Parathyroid adenoma (tissue), 2 donors: ENCODE measurements around the gene HELLS.
A peak's percentile ranks its signal among the peaks of the same experiment; 100 is the strongest.
"Not testable (repeated sequence)": the region's sequence is repeated elsewhere in the genome, so short reads cannot be mapped to it uniquely, and the experiment has no call there.

Experiments
- H2AFZ ChIP-seq: fragments of 300-600 bp; sonication (generic); one replicate; pipeline ENCODE4 v1.7.0; 2017; ENCODE audit warnings: antibody characterized with exemption, mild to moderate bottlenecking
- H3K27ac ChIP-seq: fragments of 300-600 bp; sonication (generic); one replicate; pipeline ENCODE4 v1.7.0; 2017
- H3K27me3 ChIP-seq: fragments of 300-600 bp; sonication (generic); one replicate; pipeline ENCODE4 v1.7.0; 2017; ENCODE audit warnings: low read length; ENCODE audit not compliant: control insufficient read depth, insufficient read depth
- H3K36me3 ChIP-seq: fragments of 300-600 bp; sonication (generic); one replicate; pipeline ENCODE4 v1.7.0; 2017; ENCODE audit warnings: low read length; ENCODE audit not compliant: control insufficient read depth, insufficient read depth
- H3K4me1 ChIP-seq: fragments of 300-600 bp; sonication (generic); one replicate; pipeline ENCODE4 v1.7.0; 2017; ENCODE audit warnings: control low read depth
- H3K4me2 ChIP-seq: fragments of 300-600 bp; sonication (generic); one replicate; pipeline ENCODE4 v1.7.0; 2017; ENCODE audit warnings: low read length
- H3K4me3 ChIP-seq: fragments of 300-600 bp; sonication (generic); one replicate; pipeline ENCODE4 v1.7.0; 2017; ENCODE audit warnings: low read depth, low read length
- H3K79me2 ChIP-seq: fragments of 300-600 bp; sonication (generic); one replicate; pipeline ENCODE4 v1.7.0; 2017; ENCODE audit warnings: control low read depth
- H3K9ac ChIP-seq: fragments of 300-600 bp; sonication (generic); one replicate; pipeline ENCODE4 v1.7.0; 2017; ENCODE audit warnings: mild to moderate bottlenecking
- H3K9me3 ChIP-seq: fragments of 300-600 bp; sonication (generic); one replicate; pipeline ENCODE4 v1.7.0; 2017; ENCODE audit warnings: low read length; ENCODE audit not compliant: control insufficient read depth
- CTCF ChIP-seq: fragments of 300-600 bp; sonication (generic); IDR thresholded peaks from one replicate; pipeline ENCODE4 v1.7.0; 2017; ENCODE audit warnings: antibody characterized with exemption, mild to moderate bottlenecking
- donor health status: primary hyperparathyroidism.

The HELLS gene

GRCh38 chr10:94546049-94546900 is 687 bp downstream of the HELLS start:
- Histone ChIP-seq H3K4me1 (peaks cover 3% of the 10 kb centered on the region), H3K27ac (no peak overlapping the region), H3K27me3 (no peaks in the 10 kb centered on the region), H3K4me2 (peak overlapping the region; percentile 95), H2AFZ (peak overlapping the region; percentile 91), H3K9ac (no peak overlapping the region), H3K36me3 (no peaks in the 10 kb centered on the region), H3K4me3 (peak overlapping the region; percentile 58), H3K9me3 (no peaks in the 10 kb centered on the region), H3K79me2 (no peaks in the 10 kb centered on the region)
- no peak for TF ChIP-seq CTCF

- H3K4me2 ChIP-seq: no peak overlapping the region
- no peak overlapping the region for H3K27ac ChIP-seq
- H3K9ac ChIP-seq: no peak overlapping the region
- no peaks in the 10 kb centered on the region for H3K9me3 ChIP-seq
- no peaks in the 10 kb centered on the region for H3K36me3 ChIP-seq
- no peak overlapping the region for H2AFZ ChIP-seq
- no peak for TF ChIP-seq CTCF
- peaks cover 3% of the 10 kb centered on the region for H3K4me1 ChIP-seq
- H3K4me3 ChIP-seq: no peak overlapping the region
- H3K27me3 ChIP-seq: no peaks in the 10 kb centered on the region
- no peaks in the 10 kb centered on the region for H3K79me2 ChIP-seq
Observed at GRCh38 chr10:94546901-94547185, 1.3 kb downstream of the HELLS start.

- Histone ChIP-seq H3K27ac (no peak overlapping the region), H3K4me2 (no peak overlapping the region), H3K79me2 (no peaks in the 10 kb centered on the region), H2AFZ (no peak overlapping the region), H3K4me3 (no peak overlapping the region), H3K27me3 (no peaks in the 10 kb centered on the region), H3K36me3 (no peaks in the 10 kb centered on the region), H3K9me3 (no peaks in the 10 kb centered on the region), H3K9ac (no peak overlapping the region), H3K4me1 (peaks cover 3% of the 10 kb centered on the region)
- no peak for TF ChIP-seq CTCF
Observed at GRCh38 chr10:94549221-94549620, 3.6 kb downstream of the HELLS start.

GRCh38 chr10:94567714-94568307 is 22.2 kb downstream of the HELLS start:
- H3K27ac ChIP-seq: not testable (repeated sequence)

GRCh38 chr10:94571081-94571480 is 25.5 kb downstream of the HELLS start:
- Histone ChIP-seq H3K4me1 (no peaks in the 10 kb centered on the region), H3K27me3 (no peaks in the 10 kb centered on the region), H3K9ac (no peak overlapping the region), H3K79me2 (no peaks in the 10 kb centered on the region), H2AFZ (no peak overlapping the region), H3K4me2 (no peak overlapping the region), H3K4me3 (no peak overlapping the region), H3K36me3 (no peaks in the 10 kb centered on the region), H3K27ac (no peak overlapping the region), H3K9me3 (no peaks in the 10 kb centered on the region)
- no peak for TF ChIP-seq CTCF

More at GRCh38 chr10:94567714-94568307, 22.2 kb downstream of the HELLS start:
- not testable (repeated sequence) for H3K79me2 ChIP-seq, H3K4me2 ChIP-seq, H3K9ac ChIP-seq, H3K27me3 ChIP-seq, H3K9me3 ChIP-seq, H3K4me3 ChIP-seq, H3K36me3 ChIP-seq, H3K4me1 ChIP-seq, H2AFZ ChIP-seq
